Breast epithelium (tissue), 4 donors: ENCODE data around the gene ADCY2. TPM values are rescaled to one million over a fixed set of nuclear protein-coding genes. Genes with fewer than 3 reads are reported as not detected.

Experiments
- DNase-seq, 2 donors: peaks; one replicate each; pipeline ENCODE4 v3.0.0-alpha.2; 2019; ENCODE audit warnings: low spot score in 2 of 2
- H3K27ac ChIP-seq, 2 donors: fragments of 200-600 bp; sonication (generic) in 1 of 2; one replicate each; pipeline ENCODE4 v1.5.1; 2016 to 2019; ENCODE audit warnings: mild to moderate bottlenecking in 1 of 2
- H3K27me3 ChIP-seq, 2 donors: fragments of 200-600 bp; sonication (generic) in 1 of 2; one replicate each; pipeline versions ENCODE4 v1.5.1 to v1.6.0; 2017 to 2019; ENCODE audit warnings: control low read depth in 1 of 2, mild to moderate bottlenecking in 1 of 2
- H3K36me3 ChIP-seq: fragments of 200-600 bp; one replicate; pipeline ENCODE4 v1.5.1; 2019
- H3K4me1 ChIP-seq, 2 donors: fragments of 200-600 bp; sonication (generic); one replicate each; pipeline ENCODE4 v1.5.1; 2016 to 2019; ENCODE audit warnings: control low read depth in 1 of 2
- H3K4me3 ChIP-seq, 3 donors: fragments of 200-600 bp; sonication (generic); 1 replicate in 2 of 3; 2 replicates in 1 of 3; pipeline ENCODE4 v1.5.1; 2016 to 2019; ENCODE audit warnings: mild to moderate bottlenecking in 3 of 3, moderate library complexity in 2 of 3
- H3K9me3 ChIP-seq, 2 donors: fragments of 200-600 bp; sonication (generic) in 1 of 2; one replicate each; pipeline ENCODE4 v1.5.1; 2016 to 2019; ENCODE audit warnings: control low read depth in 1 of 2
- POLR2A ChIP-seq: fragments of 450-650 bp; IDR thresholded peaks from one replicate; pipeline ENCODE4 v1.6.1; 2016; ENCODE audit warnings: antibody characterized with exemption, mild to moderate bottlenecking, moderate library complexity
- POLR2AphosphoS5 ChIP-seq, 3 donors: sonication (generic); formaldehyde crosslinking; IDR thresholded peaks; one replicate each; pipeline ENCODE4 v1.6.1; 2017; ENCODE audit warnings: antibody characterized with exemption in 3 of 3
- intact Hi-C: fragments of 100-400 bp; cut with DNase I; formaldehyde crosslinking; loops from one replicate; pipeline ENCODE4 v1.15.1; 2023; ENCODE audit warnings: low total_unique reads
- total RNA-seq, 3 donors: library from RNA; depleted of rRNA; stranded (reverse); fragments of >200 nt; gene quantifications; one replicate each; pipeline ENCODE4 v1.1.0, GENCODE V29; 2016
- TF ChIP-seq, protein P1 (sequence below), 3 donors: fragments of 450-650 bp; IDR thresholded peaks; one replicate each; pipeline ENCODE4 v1.5.1; 2016 to 2017; ENCODE audit warnings: antibody characterized with exemption in 3 of 3, mild to moderate bottlenecking in 3 of 3, moderate library complexity in 3 of 3

ADCY2 gene
- total RNA-seq, 3 donors from 2014 or later, result 3.8 to 30.1 (median 4.9) TPM

DNA sequence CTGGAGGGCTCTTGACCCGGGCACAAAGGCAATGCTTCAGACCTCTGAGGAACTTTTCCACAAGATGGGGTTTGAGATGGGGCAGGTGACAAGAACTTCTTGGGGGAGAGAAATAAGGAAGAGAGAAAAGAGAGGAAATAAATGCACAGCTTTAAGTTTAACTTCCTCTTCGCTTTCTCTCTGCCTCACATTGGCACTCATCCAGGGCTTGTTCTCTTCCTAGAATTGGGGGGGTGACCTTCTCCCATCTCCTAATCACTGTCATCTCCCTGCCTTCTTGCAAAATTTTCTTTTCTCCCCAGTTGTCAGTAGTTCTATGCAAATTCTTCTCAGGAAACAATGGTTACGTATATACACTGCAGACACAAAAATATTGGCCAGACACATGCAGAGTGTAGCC lies 19.1 kb upstream of the ADCY2 start:
- Histone ChIP-seq H3K4me3 (no peak overlapping the region), H3K27ac (no peak overlapping the region), H3K27me3 (no peaks in the 10 kb centered on the region), H3K36me3 (no peaks in the 10 kb centered on the region), H3K4me1 (no peaks in the 10 kb centered on the region), H3K9me3 (no peaks in the 10 kb centered on the region)
- DNase-seq, result no peak
- intact Hi-C loops, result no loop called here
- no peak for TF ChIP-seq POLR2AphosphoS5 (IDR thresholded peaks at IDR 0.05)
- no peak for TF ChIP-seq POLR2A
- TF ChIP-seq, protein P1, sequence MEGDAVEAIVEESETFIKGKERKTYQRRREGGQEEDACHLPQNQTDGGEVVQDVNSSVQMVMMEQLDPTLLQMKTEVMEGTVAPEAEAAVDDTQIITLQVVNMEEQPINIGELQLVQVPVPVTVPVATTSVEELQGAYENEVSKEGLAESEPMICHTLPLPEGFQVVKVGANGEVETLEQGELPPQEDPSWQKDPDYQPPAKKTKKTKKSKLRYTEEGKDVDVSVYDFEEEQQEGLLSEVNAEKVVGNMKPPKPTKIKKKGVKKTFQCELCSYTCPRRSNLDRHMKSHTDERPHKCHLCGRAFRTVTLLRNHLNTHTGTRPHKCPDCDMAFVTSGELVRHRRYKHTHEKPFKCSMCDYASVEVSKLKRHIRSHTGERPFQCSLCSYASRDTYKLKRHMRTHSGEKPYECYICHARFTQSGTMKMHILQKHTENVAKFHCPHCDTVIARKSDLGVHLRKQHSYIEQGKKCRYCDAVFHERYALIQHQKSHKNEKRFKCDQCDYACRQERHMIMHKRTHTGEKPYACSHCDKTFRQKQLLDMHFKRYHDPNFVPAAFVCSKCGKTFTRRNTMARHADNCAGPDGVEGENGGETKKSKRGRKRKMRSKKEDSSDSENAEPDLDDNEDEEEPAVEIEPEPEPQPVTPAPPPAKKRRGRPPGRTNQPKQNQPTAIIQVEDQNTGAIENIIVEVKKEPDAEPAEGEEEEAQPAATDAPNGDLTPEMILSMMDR (IDR thresholded peaks at IDR 0.05), result no peak

DNA sequence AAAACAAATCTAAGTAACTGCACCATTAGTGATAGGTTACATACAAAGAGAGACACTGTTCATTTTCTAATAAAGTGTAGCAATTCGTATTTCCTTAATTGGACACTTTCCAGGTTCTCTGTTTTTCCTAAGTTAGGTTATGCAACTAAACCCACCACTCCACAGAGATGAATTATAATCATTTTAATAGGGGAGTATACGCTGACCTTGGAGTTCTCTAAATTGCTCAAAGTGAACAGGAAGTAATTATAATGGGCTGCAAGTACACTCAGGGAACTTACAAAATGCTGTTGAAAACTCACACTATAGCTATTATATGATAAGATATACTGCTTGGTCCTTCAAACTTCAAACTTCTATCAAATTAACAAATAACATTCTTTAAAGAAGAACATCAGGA lies 18.2 kb upstream of the ADCY2 start:
- no peaks in the 10 kb centered on the region for H3K4me1 ChIP-seq
- H3K9me3 ChIP-seq, result no peaks in the 10 kb centered on the region
- no peak overlapping the region for H3K4me3 ChIP-seq
- no peaks in the 10 kb centered on the region for H3K27me3 ChIP-seq
- H3K36me3 ChIP-seq, result no peaks in the 10 kb centered on the region
- intact Hi-C loops, result no loop called here
- no peak overlapping the region for H3K27ac ChIP-seq
- no peak for TF ChIP-seq POLR2AphosphoS5 (IDR thresholded peaks at IDR 0.05)
- no peak for TF ChIP-seq POLR2A
- TF ChIP-seq, protein P1 (IDR thresholded peaks at IDR 0.05), result no peak
- no peak for DNase-seq

DNA sequence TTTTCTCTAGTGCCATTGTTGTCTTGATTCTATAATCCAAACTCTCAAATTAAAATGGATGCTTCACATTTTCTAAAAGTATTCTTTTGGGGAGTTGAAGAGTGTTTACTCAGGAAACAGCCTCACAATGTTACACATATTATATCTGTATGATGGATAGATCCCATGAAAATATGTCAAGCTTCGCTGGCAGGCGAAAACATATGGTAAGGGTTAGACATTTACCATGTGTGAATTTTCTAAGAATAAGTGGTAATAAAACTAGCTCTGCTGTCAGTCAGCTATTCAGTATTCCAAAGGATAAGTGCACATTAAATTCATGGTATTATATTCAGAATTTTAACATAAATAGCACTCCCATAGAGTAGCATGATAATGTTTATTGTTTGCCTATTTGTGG lies 13.3 kb upstream of the ADCY2 start:
- TF ChIP-seq, protein P1 (IDR thresholded peaks at IDR 0.05), result no peak
- no peak for TF ChIP-seq POLR2AphosphoS5 (IDR thresholded peaks at IDR 0.05)
- TF ChIP-seq POLR2A, result no peak
- Histone ChIP-seq H3K4me3 (no peak overlapping the region), H3K4me1 (no peaks in the 10 kb centered on the region), H3K27me3 (no peaks in the 10 kb centered on the region), H3K36me3 (no peaks in the 10 kb centered on the region), H3K9me3 (no peaks in the 10 kb centered on the region), H3K27ac (no peak overlapping the region)
- intact Hi-C loops, result no loop called here
- DNase-seq, result no peak

- Histone ChIP-seq H3K4me3 (no peak overlapping the region), H3K9me3 (no peaks in the 10 kb centered on the region), H3K27me3 (no peaks in the 10 kb centered on the region), H3K27ac (no peak overlapping the region), H3K36me3 (no peaks in the 10 kb centered on the region), H3K4me1 (no peaks in the 10 kb centered on the region)
- intact Hi-C loops, result no loop called here
- no peak for TF ChIP-seq POLR2AphosphoS5 (IDR thresholded peaks at IDR 0.05)
- TF ChIP-seq POLR2A, result no peak
- TF ChIP-seq, protein P1 (IDR thresholded peaks at IDR 0.05), result no peak
- no peak for DNase-seq
Observed at GRCh38 chr5:7385681-7386080, 10.3 kb upstream of the ADCY2 start.

DNA sequence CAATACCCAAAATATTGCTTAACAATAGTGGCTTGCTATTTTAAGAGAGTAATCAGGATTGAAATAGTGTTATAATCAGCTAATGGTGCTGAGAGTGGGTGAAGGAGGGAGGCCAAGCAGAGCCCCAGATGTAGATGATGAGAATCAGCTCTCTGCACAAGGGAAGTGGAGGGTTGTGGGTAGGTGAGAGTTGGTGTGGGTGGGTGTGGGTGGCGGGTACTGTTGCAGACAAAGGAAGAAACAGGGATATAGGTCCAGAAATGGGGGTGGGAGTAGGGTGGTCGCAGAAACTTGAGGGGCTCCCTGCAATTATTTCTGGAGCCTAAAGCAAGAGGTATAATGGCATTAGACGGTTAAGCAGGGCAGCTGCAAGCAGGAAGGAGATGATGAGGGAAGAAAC lies 7.4 kb upstream of the ADCY2 start:
- DNase-seq, result no peak
- intact Hi-C loops, result no loop called here
- Histone ChIP-seq H3K36me3 (no peaks in the 10 kb centered on the region), H3K4me1 (no peaks in the 10 kb centered on the region), H3K9me3 (no peaks in the 10 kb centered on the region), H3K27me3 (no peaks in the 10 kb centered on the region), H3K4me3 (no peak overlapping the region), H3K27ac (no peak overlapping the region)
- TF ChIP-seq, protein P1 (IDR thresholded peaks at IDR 0.05), result no peak
- TF ChIP-seq POLR2A (no peak), POLR2AphosphoS5 (IDR thresholded peaks at IDR 0.05) (no peak)
